ENCODE results near the gene PAX7.

Gene PAX7

DNA sequence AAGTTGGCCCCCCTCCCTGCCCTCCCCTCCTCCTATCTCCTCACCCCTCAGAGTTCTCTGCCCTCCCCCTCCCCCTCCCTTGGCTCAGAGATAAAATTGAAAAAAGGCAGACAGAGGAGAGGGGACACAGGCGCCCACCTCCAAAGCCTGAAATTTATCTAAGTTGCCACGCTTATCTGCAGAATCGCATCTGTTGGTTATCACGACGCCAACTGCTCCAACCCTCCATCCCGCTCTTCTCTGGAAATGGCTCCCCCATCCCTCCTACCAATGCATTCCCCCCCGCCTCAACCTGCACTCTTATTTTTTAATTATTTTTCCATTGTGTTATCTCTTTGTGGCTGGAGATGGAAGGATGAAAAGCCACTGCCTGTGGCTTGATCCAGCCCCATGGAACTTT is 138.5 kb downstream of the PAX7 start:
- no peak for DNase-seq

DNA sequence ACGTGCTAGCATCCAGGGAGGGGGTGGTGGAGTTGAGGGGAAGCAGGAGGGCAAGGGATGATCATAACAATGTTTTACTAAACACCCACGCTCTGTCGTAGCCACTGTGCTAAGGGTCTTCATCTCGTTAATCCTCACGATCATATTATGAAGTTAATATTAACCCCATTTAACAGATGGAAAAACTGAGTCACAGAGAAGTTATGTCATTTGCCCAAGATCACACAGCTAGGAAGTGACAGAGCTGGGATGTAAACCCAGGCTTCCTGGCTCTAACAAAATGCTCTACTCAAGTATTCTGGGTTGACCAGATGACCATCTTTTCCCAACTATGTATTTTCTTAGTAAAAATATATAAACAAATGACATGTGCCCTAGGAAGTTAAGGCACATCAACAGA is 140.2 kb downstream of the PAX7 start:
- no peak for DNase-seq

DNA sequence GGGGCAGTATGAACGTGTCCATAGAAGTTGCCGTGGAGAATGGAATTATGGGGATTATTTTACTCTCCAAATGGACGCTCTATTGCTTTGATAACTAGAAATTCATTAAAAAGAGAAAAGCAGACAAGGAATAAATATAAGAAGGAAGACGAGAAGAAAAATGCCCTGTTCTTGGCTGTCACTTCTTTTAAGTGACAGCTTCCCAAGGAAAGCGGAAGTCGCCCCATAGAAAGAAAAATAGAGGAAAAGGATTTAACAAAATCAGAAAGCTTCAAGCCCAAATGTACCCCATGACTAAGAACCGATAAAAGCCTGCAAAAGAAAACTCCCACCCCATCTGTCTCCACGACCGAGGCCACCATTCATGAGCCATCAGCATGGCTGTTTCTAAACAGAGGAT is 143.1 kb downstream of the PAX7 start:
- no peak for DNase-seq

DNA sequence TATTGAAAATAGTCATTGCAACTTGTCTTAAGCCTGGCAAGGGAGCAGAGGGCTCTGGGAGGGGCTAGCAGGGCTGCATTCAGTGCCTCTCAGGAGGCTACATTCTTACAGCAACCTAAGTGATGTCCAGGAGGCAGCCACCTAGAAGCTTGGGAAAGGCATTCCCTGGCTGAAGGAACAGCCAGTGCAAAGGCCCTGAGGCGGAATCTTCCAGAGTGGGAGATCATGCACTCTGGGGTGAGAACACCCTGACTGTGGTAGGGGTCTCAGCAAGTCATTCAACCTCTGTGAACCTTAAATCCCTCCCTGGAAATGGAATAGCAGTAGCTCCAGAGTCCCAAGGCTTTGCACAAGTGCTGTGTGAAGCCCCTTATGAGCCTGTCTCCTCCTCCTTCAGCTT is 144.7 kb downstream of the PAX7 start:
- DNase-seq, result no peak

DNA sequence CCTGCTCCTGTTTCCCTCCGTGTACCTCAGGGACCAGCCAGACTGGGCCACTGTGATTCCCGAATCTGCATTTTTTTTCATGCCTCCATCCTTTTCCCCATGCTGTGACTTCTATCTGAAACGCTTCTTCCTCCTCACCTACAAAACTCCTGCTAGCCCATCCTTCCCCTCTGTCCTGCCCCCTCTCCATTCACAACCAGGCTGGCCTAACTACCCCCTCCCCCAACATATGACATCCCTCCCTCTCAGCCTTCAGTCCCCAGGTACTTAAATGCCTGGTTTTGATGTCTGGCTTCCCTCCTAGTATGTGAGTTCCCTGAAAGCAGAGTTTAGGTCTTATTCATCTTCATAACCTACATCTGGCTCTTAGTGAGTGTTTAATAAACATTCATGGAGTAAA is 146.1 kb downstream of the PAX7 start:
- DNase-seq, result no peak

DNA sequence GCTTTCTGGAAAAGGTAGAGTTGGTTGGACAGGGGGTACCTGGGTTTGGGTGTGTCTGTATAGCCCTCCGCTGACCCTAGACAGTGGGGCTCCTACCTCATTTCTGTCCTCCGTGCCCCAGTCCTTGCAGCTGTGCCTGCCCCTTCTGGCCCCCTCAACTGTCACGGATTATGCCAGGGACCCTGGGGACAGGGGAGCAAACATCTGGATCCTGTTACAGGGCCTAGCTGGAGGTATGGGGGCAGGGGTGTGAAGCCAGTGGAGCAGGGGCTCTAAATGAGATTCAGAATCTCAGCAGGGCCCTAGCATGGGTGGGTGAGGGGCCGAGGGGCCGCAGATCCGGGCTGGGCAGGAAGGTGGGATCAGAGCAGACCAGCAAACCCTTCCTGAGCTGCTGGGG is 147.8 kb downstream of the PAX7 start:
- DNase-seq, result no peak

DNA sequence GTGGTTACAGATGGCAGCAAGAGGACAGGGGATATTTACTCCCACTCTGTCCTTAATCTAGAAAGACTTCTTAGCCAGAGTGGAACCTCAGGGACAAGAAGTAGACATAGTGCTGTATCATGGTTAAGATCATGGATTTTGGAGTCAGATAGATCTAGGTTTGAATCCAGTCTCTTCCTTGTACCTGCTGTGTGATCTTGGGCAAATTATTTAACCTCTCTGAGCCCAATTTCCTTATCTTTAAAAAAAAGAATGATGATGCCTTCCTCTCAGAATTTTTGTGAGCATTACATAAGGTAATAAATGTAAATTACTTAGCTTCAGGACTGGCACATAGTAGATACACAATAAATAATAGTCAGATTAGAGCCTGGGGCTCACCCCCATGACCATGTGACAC is 150.4 kb downstream of the PAX7 start:
- DNase-seq, result no peak

DNA sequence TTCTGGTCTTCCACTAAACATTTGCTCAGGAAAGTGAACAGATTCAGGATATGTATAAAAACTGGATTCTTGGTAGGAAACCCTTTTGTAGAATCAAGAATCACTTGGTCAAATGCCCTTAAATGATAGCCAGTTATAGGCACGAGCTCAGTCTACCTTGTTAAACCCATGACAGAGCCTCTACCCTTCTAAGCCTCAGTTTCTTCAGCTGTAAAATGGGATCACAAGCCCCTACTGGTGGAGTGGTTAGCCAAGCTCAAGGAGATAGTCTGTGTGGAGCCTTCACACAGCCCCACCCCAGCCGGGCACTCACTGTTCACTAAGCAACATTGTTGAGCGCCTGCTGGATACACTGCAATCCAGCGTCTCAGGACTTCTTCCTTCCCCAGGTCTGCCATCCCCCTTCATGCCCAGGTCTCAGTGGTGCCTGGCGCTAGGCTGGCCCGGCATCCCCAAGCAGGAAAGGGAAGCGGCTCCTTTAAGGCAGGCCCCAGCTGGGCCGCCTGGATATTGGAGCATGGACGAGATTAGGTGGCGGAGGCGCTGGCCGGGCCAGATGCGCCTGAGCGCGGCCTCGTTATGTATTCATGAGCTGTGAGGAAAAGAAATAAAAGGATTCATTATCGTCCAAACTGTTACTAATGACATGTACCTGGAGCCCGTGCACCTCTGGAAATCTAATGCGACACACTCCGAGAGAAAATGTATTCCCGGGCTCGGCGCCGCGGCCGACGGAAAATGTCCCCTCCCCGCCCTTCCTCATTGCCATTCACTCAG is 153.2 kb downstream of the PAX7 start:
- DNase-seq, result no peak

DNA sequence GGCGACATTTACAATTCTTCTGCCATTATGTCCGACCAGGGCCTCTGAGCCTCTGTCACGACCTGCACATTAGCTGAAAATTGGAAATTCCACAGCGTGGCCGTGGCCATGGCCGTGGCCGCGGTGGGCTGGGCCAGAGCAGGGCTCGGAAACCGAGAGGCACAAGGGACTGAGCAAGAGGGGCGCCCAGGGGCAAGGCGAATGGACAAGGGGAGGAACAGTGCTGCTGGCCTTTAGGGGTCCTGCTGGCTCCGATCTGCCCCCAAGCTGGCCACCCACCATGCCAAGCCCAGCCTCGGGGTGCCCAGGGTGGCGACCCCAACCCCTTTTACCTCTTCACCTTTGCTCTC is 153.8 kb downstream of the PAX7 start:
- DNase-seq, result no peak

DNA sequence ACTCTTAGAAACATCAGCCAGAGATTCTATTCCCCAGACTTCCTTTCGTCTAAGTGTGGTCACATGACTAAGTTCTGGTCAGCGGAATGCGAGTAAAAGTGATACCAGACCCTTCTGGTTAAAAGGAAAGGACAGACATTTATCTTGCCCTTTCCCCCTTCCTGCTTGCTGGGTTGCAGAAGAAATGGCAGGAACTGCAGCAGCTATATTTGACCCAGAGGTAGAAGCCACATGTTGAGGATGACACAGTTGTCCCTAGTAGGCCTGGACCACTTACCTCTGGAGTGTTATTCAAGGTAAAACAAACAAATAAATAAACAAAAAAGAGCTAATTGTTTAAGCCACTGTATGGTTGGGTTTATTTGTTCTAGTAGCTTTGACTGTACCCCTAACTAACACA is 155.5 kb downstream of the PAX7 start:
- no peak for DNase-seq

DNA sequence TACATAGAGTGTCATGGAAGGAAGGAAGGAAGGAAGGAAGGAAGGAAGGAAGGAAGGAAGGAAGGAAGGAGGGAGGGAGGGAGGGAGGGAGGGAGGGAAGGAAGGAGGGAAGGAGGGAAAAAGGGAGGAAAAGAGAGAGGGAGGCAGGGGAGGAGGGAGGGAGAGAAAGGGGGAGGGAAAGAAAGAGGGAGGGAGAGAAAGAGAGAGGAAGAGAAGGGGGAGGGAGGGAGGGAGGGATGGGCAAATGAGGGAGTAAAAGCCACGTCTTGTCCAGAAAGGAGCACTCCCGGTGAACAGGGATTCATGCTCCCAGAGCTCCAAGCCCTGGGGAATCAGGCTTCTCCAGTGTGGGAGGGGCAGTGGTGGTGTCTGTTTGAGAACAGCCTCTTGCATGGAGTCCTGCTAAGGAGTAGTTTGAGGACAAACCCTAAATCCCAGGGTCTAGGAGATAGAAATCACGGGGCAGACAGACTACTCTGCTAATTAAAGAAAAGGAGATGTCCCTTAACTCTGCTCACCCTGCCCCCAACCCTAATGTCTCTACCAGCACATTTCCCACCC is 157.3 kb downstream of the PAX7 start:
- no peak for DNase-seq

DNA sequence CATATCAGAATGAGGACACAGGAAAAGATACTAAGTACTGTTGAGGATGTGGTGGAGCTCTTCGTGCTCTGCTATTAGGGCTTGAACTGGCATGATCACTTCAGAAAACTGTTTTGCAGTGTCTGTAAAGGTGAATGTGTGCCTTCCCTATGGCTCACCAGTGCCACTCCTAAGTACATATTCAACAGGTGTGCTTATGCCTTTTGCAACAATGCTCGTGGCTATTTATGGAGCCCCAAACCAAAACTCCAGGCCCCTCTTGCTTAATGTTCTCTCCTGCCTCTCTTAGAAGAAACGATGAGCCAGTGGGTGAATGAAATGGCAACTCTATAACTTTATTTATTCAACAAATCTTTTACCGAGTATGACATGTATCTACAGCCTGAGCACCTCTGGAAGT is 158.6 kb downstream of the PAX7 start:
- DNase-seq, result no peak

DNA sequence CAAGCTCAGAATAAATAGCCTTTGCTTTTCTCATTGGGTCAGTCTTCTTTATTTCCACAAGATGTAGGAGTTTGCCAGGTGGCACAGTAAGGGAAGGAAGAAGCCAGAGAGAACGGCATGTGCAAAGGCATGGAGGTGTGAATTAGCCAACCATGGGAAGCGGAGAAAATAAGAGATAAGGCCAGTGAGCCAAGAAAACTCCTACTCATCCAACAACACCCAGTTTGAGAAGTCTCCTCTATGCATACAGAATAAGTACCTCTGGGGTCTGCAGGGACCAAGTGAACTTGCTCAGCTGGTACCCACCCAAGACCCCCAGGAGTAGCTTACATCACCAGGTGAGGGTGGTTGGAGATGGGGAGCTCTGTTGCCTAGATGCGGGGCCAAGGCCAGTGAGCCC is 162.1 kb downstream of the PAX7 start:
- DNase-seq, result no peak

DNA sequence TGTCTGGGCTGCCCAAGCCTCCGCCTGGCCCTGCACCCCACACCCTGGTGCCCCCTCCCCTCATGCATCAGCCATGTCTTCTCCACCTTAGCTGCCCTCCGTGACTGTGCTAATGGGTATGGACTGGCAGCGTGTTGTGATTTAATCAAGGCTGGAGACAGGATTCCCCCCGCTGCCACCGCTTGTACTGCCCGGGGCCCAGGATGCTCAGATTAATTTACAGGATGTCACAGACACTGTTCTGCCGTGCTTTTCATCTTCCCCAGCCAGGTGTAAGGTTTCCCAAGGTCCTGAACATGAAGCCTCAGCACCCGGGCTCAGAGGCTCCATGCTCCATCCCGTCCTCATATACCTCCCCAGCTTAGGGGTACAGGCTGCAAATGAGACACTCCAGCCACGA is 162.5 kb downstream of the PAX7 start:
- DNase-seq, result no peak

DNA sequence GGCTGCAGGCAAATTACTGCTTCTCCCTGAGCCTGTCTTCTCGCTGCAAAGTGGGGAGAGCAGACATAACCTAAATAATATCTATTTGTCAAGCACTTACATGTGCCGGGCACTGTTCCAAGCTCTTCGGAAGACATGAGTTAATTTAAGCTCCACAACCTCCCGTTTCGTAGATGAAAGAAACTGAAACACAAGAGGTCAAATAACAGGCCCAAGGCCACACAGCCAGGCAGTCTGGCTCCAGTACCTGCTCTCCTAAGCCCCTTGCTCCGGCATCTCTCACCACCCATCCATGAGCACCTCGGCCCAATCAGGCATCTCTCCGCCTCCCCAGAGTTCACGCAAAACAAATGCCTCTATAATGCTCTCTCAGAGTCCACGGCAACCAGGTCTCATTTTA is 163.4 kb downstream of the PAX7 start:
- no peak for DNase-seq

DNA sequence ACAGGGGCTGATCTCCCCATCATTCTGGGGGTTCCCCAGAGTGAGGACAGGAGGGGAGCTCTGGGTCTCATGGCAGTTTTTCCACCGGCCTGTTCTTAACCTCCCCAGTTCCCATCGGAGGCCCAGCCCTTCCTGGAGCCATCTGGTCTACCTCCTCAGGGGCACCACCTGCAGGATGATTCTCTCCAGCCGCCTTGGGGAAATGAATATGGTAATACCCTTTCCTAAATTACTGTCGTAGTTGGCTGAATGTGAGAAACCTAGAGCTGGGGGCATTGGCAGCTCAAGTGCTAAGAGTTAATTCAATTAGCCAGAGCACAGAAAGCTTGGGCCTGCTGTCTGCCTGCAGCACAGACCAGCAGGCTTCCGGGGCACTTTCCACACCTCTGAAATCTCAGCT is 163.9 kb downstream of the PAX7 start:
- DNase-seq, result no peak

DNA sequence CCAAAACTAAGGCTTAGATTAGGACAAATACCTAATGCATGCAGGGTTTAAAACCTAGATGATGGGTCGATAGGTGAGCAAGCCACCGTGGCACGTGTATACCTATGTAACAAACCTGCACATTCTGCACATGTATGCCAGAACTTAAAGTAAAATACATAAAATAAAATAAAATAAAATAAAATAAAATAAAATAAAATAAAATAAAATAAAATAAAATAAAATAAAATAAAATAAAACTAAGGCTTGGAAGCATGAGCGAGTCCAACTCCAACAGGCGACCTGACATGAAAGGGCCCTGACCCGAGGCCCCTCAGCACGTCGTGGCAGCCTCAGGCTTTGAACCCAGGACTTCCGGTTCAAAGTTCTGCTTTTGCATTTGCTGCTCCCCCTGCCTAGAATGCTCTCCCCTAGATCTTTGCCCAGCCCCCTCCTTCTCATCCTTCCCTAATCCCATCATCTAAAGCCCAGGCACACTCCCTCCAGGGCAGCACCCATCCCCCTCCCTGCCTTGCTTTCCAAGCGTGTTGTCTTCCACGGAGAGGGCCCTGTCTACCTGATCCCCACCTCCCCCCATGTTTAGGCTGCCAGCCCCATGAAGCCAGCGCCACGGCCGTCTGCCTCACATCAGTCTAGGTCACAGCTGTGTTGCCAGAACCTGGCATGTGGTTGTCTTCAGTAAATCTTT is 164.5 kb downstream of the PAX7 start:
- DNase-seq, result no peak

DNA sequence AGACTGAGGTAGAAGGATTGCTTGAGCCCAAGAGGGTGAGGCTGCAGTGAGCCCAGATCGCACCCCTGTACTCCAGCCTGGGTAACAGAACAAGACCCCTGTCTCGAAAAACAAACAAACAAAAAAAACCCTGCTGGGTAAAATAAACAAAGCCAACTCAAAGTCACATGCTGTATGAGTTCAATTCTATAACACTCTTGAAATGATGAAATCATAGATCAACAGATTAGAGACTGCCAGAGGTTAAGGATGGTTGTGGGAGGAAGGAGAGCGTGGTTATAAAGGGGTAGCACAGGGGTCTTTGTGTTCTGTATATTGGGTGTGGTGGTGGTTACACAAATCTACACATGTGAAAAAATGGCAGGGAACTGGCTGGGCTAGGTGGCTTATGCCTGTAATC is 166.3 kb downstream of the PAX7 start:
- no peak for DNase-seq

Measured in CD4-positive, alpha-beta T cell treated with Interleukin-15 for 1 hour (primary cell).